Fibroblast of lung (primary cell): Measurements from ENCODE around the gene DNAL4. TPM values are rescaled to one million over a fixed set of nuclear protein-coding genes. Genes with fewer than 3 reads are reported as not detected.

Experiments used
- DNase-seq, 2 donors: peaks; one replicate each; pipeline versions ENCODE4 v3.0.0 to v3.0.0-alpha.2; 2010; ENCODE audit warnings: low read depth in 2 of 2
- H2AFZ ChIP-seq: 2 replicates; pipeline ENCODE4 v1.5.1; 2012; ENCODE audit warnings: low read length, control low read depth, inconsistent platforms
- H3K27ac ChIP-seq: 2 replicates; pipeline ENCODE4 v1.5.1; 2011; ENCODE audit warnings: low read length, control low read depth; ENCODE audit not compliant: insufficient read depth
- H3K27me3 ChIP-seq: 2 replicates; pipeline ENCODE4 v1.5.1; 2011; ENCODE audit warnings: mild to moderate bottlenecking, low read length; ENCODE audit not compliant: control insufficient read depth, insufficient read depth
- H3K36me3 ChIP-seq: 2 replicates; pipeline ENCODE4 v1.5.1; 2011; ENCODE audit warnings: low read length; ENCODE audit not compliant: control insufficient read depth, insufficient read depth
- H3K4me1 ChIP-seq: 2 replicates; pipeline ENCODE4 v1.5.1; 2011; ENCODE audit warnings: low read length; ENCODE audit not compliant: control insufficient read depth, insufficient read depth; ENCODE audit errors: extremely low read depth
- H3K4me2 ChIP-seq: 2 replicates; pipeline ENCODE4 v1.5.1; 2011; ENCODE audit warnings: low read length, control low read depth; ENCODE audit not compliant: insufficient read depth; ENCODE audit errors: extremely low read depth
- H3K4me3 ChIP-seq, 4 experiments: fragments of 200-600 bp in 1 of 4; sonication (generic) in 1 of 4; replicated peaks in 1 of 4; 2 replicates each; pipeline ENCODE4 v1.5.1; 2011 to 2016; ENCODE audit warnings: low read length in 4 of 4, low read depth in 3 of 4, mild to moderate bottlenecking in 3 of 4, control low read depth in 2 of 4, inconsistent platforms in 1 of 4, mixed read lengths in 1 of 4; ENCODE audit not compliant: insufficient read depth in 1 of 4; ENCODE audit errors: control extremely low read depth in 1 of 4
- H3K79me2 ChIP-seq: 2 replicates; pipeline ENCODE4 v1.5.1; 2012; ENCODE audit warnings: mild to moderate bottlenecking, low read length, inconsistent platforms; ENCODE audit not compliant: control insufficient read depth, insufficient read depth
- H3K9ac ChIP-seq: 2 replicates; pipeline ENCODE4 v1.5.1; 2011; ENCODE audit warnings: mild to moderate bottlenecking, low read length, control low read depth; ENCODE audit not compliant: insufficient read depth
- H3K9me3 ChIP-seq: 2 replicates; pipeline ENCODE4 v1.5.1; 2012; ENCODE audit warnings: low read depth, low read length; ENCODE audit not compliant: control insufficient read depth, insufficient read depth
- H4K20me1 ChIP-seq: 2 replicates; pipeline ENCODE4 v1.5.1; 2011; ENCODE audit warnings: low read length; ENCODE audit not compliant: control insufficient read depth, insufficient read depth; ENCODE audit errors: extremely low read depth
- CTCF ChIP-seq, 2 donors: IDR thresholded peaks in 1 of 2; conservative IDR thresholded peaks in 1 of 2; 1 replicate in 1 of 2; 2 replicates in 1 of 2; pipeline ENCODE4 v1.5.1; 2011 to 2012; ENCODE audit warnings: low read length in 2 of 2, control low read depth in 1 of 2, inconsistent platforms in 1 of 2, low read depth in 1 of 2, mild to moderate bottlenecking in 1 of 2
- EZH2 ChIP-seq: IDR thresholded peaks from 2 replicates; pipeline ENCODE4 v1.5.1; 2012; ENCODE audit warnings: low read length, control low read depth, mild to moderate bottlenecking; ENCODE audit errors: missing control alignments
- polyA plus RNA-seq, 2 donors: library from polyadenylated mRNA; depleted of rRNA in 1 of 2; stranded (reverse) in 1 of 2; unstranded in 1 of 2; fragments of >200 nt; gene quantifications; 2 replicates each; pipeline ENCODE4 v1.2.1, GENCODE V29; 2011 to 2012; ENCODE audit warnings: missing spikeins in 1 of 2
- total RNA-seq: library from RNA; depleted of rRNA; stranded (reverse); fragments of >200 nt; gene quantifications from 2 replicates; pipeline ENCODE4 v1.2.1, GENCODE V29; 2014

DNAL4 gene
- total and polyA plus RNA-seq, 2 donors (not counting 1 experiment from before 2014, with no cell fraction given), result 13.3 to 25.1 TPM

GRCh38 chr22:38735126-38735464 lies 58.8 kb downstream of the DNAL4 start:
- peaks cover 7% of the 10 kb centered on the region for H3K4me1 ChIP-seq
- peaks cover 50% of the 10 kb centered on the region for H3K36me3 ChIP-seq
- no peak overlapping the region for H3K4me3 ChIP-seq
- no peak overlapping the region for H3K9ac ChIP-seq
- H3K27ac ChIP-seq, result no peak overlapping the region
- no peak overlapping the region for H2AFZ ChIP-seq
- no peaks in the 10 kb centered on the region for H4K20me1 ChIP-seq
- no peaks in the 10 kb centered on the region for H3K9me3 ChIP-seq
- no peak overlapping the region for H3K4me2 ChIP-seq
- no peaks in the 10 kb centered on the region for H3K79me2 ChIP-seq
- no peak for DNase-seq
- H3K27me3 ChIP-seq, result no peaks in the 10 kb centered on the region
- TF ChIP-seq EZH2, result no peak
- no peak for TF ChIP-seq CTCF (conservative IDR thresholded peaks at IDR 0.05 in 1 of 2, IDR thresholded peaks at IDR 0.05 in 1 of 2; ENCODE audit: low read depth in 1 of 2, low read length in 2 of 2)

GRCh38 chr22:38734421-38735100 lies 59.4 kb downstream of the DNAL4 start:
- Histone ChIP-seq H3K4me3 (no peak overlapping the region), H3K27me3 (no peaks in the 10 kb centered on the region), H3K9me3 (no peaks in the 10 kb centered on the region), H3K4me2 (no peak overlapping the region), H3K79me2 (no peaks in the 10 kb centered on the region), H4K20me1 (no peaks in the 10 kb centered on the region), H3K27ac (peak overlapping the region; percentile 47), H3K4me1 (peaks cover 7% of the 10 kb centered on the region), H3K36me3 (peaks cover 46% of the 10 kb centered on the region), H3K9ac (no peak overlapping the region), H2AFZ (no peak overlapping the region)
- no peak for DNase-seq
- no peak for TF ChIP-seq CTCF (conservative IDR thresholded peaks at IDR 0.05 in 1 of 2, IDR thresholded peaks at IDR 0.05 in 1 of 2; ENCODE audit: low read depth in 1 of 2, low read length in 2 of 2)

- H3K9ac ChIP-seq, result no peak overlapping the region
- peaks cover 45% of the 10 kb centered on the region for H3K36me3 ChIP-seq
- peak overlapping the region; percentile 47 for H3K27ac ChIP-seq
These were observed 60.1 kb downstream of the DNAL4 start for GRCh38 chr22:38733724-38734381.

More at GRCh38 chr22:38733724-38734381, 60.1 kb downstream of the DNAL4 start:
- TF ChIP-seq EZH2 (no peak), CTCF (conservative IDR thresholded peaks at IDR 0.05 in 1 of 2, IDR thresholded peaks at IDR 0.05 in 1 of 2; ENCODE audit: low read depth in 1 of 2, low read length in 2 of 2) (no peak)
- H3K27me3 ChIP-seq, result no peaks in the 10 kb centered on the region
- no peak overlapping the region for H3K4me2 ChIP-seq
- peaks cover 7% of the 10 kb centered on the region for H3K4me1 ChIP-seq
- no peaks in the 10 kb centered on the region for H4K20me1 ChIP-seq
- H3K79me2 ChIP-seq, result no peaks in the 10 kb centered on the region
- no peak overlapping the region for H3K4me3 ChIP-seq
- no peak overlapping the region for H2AFZ ChIP-seq
- H3K9me3 ChIP-seq, result no peaks in the 10 kb centered on the region
- peak; percentile 9 to 53 for DNase-seq
